ENCODE data around the gene KIAA1328. TPM values are rescaled to one million over a fixed set of nuclear protein-coding genes. Genes with fewer than 3 reads are reported as not detected.

The KIAA1328 gene
- total RNA-seq, 1 experiment from 2014 or later = 10.2 TPM

- Mint-ChIP-seq H3K36me3 (ENCODE audit: insufficient read depth, unreplicated experiment) (no peaks in the 10 kb centered on the region), H3K27me3 (ENCODE audit: unreplicated experiment) (no peaks in the 10 kb centered on the region), H3K4me1 (ENCODE audit: low read depth, unreplicated experiment) (no peaks in the 10 kb centered on the region), H3K4me3 (ENCODE audit: low read depth, unreplicated experiment) (no peak overlapping the region), H3K27ac (ENCODE audit: unreplicated experiment) (no peak overlapping the region), H3K9me3 (ENCODE audit: low read depth, unreplicated experiment) (peaks cover 4% of the 10 kb centered on the region)
- intact Hi-C loops (cut with micrococcal nuclease; ENCODE audit: unreplicated experiment) = no loop called here
- DNase-seq = no peak
- TF ChIP-seq, protein P1, sequence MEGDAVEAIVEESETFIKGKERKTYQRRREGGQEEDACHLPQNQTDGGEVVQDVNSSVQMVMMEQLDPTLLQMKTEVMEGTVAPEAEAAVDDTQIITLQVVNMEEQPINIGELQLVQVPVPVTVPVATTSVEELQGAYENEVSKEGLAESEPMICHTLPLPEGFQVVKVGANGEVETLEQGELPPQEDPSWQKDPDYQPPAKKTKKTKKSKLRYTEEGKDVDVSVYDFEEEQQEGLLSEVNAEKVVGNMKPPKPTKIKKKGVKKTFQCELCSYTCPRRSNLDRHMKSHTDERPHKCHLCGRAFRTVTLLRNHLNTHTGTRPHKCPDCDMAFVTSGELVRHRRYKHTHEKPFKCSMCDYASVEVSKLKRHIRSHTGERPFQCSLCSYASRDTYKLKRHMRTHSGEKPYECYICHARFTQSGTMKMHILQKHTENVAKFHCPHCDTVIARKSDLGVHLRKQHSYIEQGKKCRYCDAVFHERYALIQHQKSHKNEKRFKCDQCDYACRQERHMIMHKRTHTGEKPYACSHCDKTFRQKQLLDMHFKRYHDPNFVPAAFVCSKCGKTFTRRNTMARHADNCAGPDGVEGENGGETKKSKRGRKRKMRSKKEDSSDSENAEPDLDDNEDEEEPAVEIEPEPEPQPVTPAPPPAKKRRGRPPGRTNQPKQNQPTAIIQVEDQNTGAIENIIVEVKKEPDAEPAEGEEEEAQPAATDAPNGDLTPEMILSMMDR (IDR thresholded peaks at IDR 0.05; ENCODE audit: unreplicated experiment) = no peak
- CTCF ChIA-PET = no interaction called here
- no TSS peak for BruUV-seq (replicated peaks)
Measured at GRCh38 chr18:37222354-37222998, 393.5 kb downstream of the KIAA1328 start.

GRCh38 chr18:37222999-37223378 lies 394.1 kb downstream of the KIAA1328 start:
- intact Hi-C loops (cut with micrococcal nuclease; ENCODE audit: unreplicated experiment) = no loop called here
- Mint-ChIP-seq H3K36me3 (ENCODE audit: insufficient read depth, unreplicated experiment) (no peaks in the 10 kb centered on the region), H3K4me3 (ENCODE audit: low read depth, unreplicated experiment) (no peak overlapping the region), H3K27ac (ENCODE audit: unreplicated experiment) (no peak overlapping the region), H3K9me3 (ENCODE audit: low read depth, unreplicated experiment) (peaks cover 4% of the 10 kb centered on the region), H3K27me3 (ENCODE audit: unreplicated experiment) (no peaks in the 10 kb centered on the region), H3K4me1 (ENCODE audit: low read depth, unreplicated experiment) (no peaks in the 10 kb centered on the region)
- TF ChIP-seq, protein P1 (IDR thresholded peaks at IDR 0.05; ENCODE audit: unreplicated experiment) = no peak
- DNase-seq = no peak
- CTCF ChIA-PET = no interaction called here
- no TSS peak for BruUV-seq (replicated peaks)

- peaks cover 6% of the 10 kb centered on the region for H3K9me3 Mint-ChIP-seq (ENCODE audit: low read depth, unreplicated experiment)
- no peak for DNase-seq
- H3K27me3 Mint-ChIP-seq (ENCODE audit: unreplicated experiment) = no peaks in the 10 kb centered on the region
- no peaks in the 10 kb centered on the region for H3K36me3 Mint-ChIP-seq (ENCODE audit: insufficient read depth, unreplicated experiment)
- no peak overlapping the region for H3K27ac Mint-ChIP-seq (ENCODE audit: unreplicated experiment)
- CTCF ChIA-PET = no interaction called here
- TF ChIP-seq, protein P1 (IDR thresholded peaks at IDR 0.05; ENCODE audit: unreplicated experiment) = no peak
- intact Hi-C loops (cut with micrococcal nuclease; ENCODE audit: unreplicated experiment) = no loop called here
- no peaks in the 10 kb centered on the region for H3K4me1 Mint-ChIP-seq (ENCODE audit: low read depth, unreplicated experiment)
- H3K4me3 Mint-ChIP-seq (ENCODE audit: low read depth, unreplicated experiment) = no peak overlapping the region
- no TSS peak for BruUV-seq (replicated peaks)
Measured at GRCh38 chr18:37225279-37225678, 396.4 kb downstream of the KIAA1328 start.

- no TSS peak for BruUV-seq (replicated peaks)
Measured at GRCh38 chr18:37230768-37231167, 401.8 kb downstream of the KIAA1328 start.

More at GRCh38 chr18:37230768-37231167, 401.8 kb downstream of the KIAA1328 start:
- DNase-seq = no peak
- no peaks in the 10 kb centered on the region for H3K27me3 Mint-ChIP-seq (ENCODE audit: unreplicated experiment)
- CTCF ChIA-PET = no interaction called here
- no peak overlapping the region for H3K27ac Mint-ChIP-seq (ENCODE audit: unreplicated experiment)
- peaks cover 2% of the 10 kb centered on the region for H3K9me3 Mint-ChIP-seq (ENCODE audit: low read depth, unreplicated experiment)
- no peak overlapping the region for H3K4me3 Mint-ChIP-seq (ENCODE audit: low read depth, unreplicated experiment)
- TF ChIP-seq, protein P1 (IDR thresholded peaks at IDR 0.05; ENCODE audit: unreplicated experiment) = no peak
- intact Hi-C loops (cut with micrococcal nuclease; ENCODE audit: unreplicated experiment) = no loop called here
- no peaks in the 10 kb centered on the region for H3K4me1 Mint-ChIP-seq (ENCODE audit: low read depth, unreplicated experiment)
- H3K36me3 Mint-ChIP-seq (ENCODE audit: insufficient read depth, unreplicated experiment) = no peaks in the 10 kb centered on the region

Data from Calu3 (cell line).